ENCODE results near the gene NOTO.
A peak's percentile ranks its signal among the peaks of the same experiment; 100 is the strongest.

The NOTO gene

DNA sequence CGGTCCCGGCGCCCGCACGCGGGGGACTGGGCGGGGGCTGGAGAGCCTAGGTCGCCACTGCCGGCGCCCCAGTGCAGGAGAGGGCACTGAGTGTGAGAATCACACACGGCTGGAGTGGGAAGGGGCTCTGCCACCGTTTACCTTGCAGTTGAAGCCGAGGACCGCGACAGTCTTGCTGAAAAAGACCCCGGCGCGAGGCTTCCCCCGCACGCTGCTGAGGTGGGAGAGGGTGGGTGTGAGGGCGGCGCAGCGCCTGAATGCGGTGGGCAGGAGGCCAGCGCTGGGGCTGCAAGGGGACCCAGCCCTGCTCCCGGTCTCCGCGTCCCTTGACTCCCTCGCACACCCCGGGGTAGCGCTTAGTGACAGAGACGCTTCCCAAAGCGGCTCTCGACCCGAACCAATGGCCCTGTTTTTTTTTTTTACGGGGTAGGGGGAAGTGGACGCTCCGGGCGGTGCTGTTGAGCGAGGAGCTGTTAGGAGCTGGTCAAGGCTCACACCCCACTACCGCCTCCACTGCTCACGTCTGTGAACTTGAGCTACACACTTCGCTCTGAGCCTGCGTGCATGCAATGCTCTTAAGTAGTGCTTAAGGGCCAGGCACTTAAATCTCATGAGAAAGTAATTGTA is 794 bp downstream of the NOTO start:
- DNase-seq = no peak

GRCh38 chr2:73205611-73206010 is 3.2 kb downstream of the NOTO start:
- DNase-seq = no peak

DNA sequence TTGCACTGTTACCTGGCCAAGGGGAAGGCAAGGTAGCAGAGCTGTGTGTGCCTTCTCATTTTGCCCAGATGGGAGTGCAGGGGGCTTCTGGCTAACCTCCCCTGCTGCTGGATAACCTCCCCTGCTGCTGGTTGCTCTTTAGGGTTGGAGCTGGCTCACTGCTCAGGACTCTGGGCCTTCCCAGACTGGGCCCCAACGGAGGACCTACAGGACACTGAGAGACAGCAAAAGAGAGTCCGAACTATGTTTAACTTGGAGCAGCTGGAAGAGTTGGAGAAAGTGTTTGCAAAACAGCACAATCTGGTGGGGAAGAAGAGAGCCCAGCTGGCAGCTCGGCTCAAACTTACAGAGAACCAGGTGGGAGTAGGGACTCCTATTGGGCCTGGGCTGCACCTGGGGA is 5.9 kb downstream of the NOTO start:
- DNase-seq = no peak

- DNase-seq = no peak
Observed at GRCh38 chr2:73210019-73210418, 7.6 kb downstream of the NOTO start.

DNA sequence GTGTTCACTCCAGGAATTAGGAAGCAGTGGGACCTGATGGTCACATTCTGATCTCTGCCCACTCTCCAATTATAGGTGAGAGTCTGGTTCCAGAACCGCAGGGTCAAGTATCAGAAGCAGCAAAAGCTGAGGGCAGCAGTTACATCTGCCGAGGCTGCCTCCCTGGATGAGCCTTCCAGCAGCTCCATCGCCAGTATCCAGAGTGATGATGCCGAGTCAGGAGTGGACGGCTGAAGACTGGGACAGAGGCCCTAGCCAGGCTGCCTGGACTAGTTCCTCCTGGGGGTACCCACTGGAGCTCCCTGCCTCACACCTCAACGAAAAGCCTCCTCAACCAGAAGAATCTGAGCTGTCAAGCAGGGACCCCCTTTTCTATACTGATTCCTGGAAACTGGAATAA is 8.3 kb downstream of the NOTO start:
- DNase-seq = no peak

DNA sequence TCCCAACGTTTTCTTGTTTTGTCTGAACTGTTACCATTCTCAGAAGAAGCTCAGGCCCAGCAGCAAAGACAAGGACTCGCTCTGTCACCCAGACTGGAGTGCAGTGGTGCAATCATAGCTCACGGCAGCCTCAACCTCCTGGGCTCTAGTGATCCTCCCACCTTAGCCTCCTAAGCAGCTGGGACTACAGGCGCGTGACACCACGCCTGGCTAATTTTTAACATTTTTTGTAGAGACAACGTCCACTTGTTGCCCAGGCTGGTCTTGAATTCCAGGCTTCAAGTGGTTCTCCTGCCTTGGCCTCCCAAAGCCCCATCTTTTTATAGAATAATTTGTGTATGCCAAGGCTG is 9.7 kb downstream of the NOTO start:
- no peak for DNase-seq

DNA sequence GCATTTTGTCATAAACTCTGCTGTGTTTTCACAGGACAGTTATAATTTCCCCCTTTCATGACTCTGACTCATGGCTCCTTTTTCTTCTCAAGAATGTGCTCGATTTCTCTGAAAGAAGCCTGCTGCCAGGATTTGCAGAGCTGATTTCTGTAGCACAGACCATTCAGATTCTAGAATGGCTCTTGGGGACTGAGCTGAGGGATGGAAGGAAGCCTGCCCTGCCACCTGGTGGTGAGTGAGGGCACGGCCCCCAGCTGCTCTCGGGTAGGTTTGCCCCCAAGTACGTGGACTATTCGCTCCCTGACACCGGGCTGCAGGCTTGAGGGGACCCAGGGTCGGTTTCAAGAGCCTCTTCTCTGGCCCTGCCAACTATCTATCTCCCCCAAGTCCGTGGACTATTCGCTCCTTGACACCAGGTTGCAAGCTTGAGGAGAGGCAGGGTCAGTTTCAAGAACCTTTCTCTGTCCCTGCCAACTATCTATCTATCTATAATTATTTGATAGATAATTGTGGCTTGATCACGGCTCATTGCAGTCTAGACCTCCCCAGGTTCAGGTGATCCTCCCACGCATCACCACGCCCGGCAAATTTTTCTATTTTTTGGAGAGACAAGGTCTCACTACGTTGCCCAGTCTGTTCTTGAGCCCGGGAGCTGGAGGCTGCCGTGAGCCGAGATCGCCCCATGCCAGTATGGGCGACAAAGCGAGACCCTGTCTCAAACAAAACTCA is 10.2 kb downstream of the NOTO start:
- peak; percentile 70 to 71 for DNase-seq

DNA sequence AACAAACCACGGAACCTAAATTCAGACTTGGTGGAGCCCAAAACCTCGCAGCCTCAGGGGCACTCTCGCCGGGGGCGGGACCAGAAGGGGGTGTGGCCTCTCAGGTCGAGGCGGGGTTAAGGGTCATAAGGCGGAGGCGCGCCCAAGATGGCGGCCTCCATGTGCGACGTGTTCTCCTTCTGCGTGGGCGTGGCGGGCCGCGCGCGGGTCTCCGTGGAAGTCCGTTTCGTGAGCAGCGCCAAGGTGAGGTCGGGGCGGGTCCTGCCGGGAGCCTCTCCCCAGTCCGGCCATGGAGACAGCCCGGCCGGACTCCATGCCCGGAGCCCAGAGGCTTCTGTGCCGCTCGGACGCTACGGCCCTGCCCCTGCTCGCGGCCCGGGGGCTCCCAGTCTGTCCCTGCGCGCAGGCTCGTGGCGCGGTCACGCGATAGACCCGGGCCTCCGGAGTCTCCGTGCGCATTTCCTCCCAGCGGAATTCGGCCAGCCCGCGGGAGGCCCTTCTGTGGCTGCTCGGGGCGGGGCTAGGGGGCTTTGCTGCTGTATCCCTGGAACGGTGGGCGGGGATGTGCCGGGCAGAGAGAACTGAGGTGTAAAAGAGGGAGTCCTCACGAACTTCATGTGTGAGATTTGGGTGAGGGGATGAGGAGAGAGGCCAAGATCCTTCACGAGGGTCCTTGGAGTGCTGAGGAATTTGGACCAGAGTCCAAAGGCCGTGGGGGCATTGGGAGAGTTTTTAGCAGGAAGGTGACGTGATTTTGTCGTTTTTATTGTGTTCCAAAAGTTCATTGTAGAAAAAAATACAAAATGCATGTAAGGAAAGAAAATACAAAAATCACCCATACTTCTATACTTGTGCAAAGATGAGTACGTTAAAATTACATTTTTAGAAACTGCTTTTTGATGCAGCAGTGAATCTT is 12.0 kb downstream of the NOTO start, which contains the start of gene SMYD5:
TSS of gene SMYD5 (plus strand) at position 126 of the 916 bp plus-strand sequence. CDS start at position 148, 22 bp downstream.
- peak; percentile 63 to 73 for DNase-seq

DNA sequence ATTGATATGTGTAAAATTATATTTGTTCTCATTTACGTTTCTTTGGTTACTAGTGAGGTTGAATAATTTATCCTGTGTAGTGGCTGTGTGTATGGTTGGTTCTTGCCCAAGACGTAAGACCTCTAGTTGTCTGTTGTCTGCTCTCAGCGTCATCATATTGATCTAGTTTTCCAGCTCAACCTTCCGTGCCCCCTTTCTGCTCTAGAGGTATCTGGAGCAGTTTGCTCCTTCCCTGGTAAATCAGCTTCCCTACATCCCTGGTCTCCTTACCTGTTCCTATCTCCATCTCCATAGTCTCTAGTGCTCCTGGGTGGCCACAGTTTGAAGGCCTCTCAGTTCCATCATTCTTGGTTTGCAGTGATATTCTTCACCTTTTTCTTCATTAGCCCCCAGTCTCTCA is 12.9 kb downstream of the NOTO start:
- no peak for DNase-seq

DNA sequence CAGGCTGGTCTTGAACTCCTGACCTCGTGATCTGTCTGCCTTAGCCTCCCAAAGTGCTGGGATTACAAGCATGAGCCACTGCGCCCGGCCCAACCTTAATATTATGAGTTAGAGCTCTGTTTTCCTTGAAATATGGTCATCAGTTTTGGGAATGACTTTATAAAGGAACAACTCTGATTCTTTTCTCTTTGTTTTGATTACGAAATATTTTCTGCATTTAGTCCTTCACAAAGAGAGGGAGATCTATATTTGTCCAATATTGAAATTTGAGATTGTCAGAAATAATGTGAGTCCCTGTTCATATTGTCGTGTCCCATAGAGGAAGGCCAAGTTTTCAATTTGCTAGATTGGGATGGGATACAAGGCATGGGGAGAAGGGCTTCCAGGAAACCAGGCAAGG is 14.8 kb downstream of the NOTO start:
- DNase-seq = no peak

DNA sequence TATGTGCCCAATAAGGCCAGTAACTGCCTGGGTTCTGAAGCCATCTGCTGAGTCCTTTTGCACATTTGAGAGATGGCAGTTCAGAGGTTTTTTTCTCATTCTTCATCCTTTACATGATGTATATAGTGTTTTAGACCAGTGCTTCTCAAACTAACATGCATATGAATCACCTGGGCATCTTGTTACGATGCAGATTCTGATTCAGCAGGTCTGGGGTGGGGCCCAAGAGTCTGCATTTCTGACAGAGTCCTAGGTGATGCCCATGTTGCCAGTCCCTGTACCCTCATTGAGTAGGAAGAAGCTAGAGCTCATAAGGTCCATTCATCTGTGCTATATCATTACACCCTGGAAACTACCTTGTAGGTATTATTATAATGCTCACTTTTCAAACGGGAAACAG is 15.5 kb downstream of the NOTO start:
- no peak for DNase-seq

- no peak for DNase-seq
Observed at GRCh38 chr2:73218298-73218697, 15.9 kb downstream of the NOTO start.

DNA sequence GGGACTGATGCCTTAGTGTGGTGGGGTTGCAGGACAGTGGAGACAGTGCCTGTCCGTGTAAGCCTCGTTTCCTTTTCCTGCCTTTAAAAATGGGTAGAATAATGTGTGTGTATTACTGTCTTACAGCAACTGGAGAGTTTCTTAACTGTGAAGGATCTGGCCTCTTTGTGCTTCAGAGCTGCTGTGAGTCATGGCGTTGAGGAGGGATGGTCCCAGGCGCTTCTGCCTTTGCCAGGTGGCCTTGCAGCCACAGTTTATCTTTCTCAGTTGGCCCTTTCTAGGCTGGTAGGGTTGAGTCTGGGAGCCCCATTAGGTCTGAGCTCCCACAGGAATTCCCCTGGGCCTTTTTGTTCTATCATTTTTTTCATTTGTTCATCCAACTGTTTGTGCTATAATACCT is 21.4 kb downstream of the NOTO start:
- no peak for DNase-seq

GRCh38 chr2:73225513-73226360 is 23.4 kb downstream of the NOTO start:
- DNase-seq = peak in 1 of 2 experiments; percentile 6

DNA sequence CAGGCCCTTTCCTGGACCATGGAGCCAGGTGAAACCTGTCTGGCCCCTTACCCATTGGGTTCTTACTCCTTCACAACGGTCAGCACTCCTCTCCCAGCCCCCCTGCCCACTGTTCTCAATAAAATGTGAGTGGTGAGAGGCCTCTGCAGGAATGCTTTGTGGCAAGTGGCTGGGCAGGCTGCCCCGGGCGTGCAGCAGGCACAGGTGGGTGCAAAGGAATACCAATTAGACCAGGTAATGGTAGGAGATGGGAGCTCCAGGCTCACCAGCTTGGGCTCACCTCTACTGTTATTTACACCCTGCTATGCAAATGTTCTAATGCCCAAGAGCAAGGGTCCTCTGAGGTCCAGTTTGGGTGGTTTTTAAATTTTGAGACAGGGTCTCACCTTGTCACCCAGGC is 24.7 kb downstream of the NOTO start:
- DNase-seq = no peak

GRCh38 chr2:73228631-73229030 is 26.3 kb downstream of the NOTO start:
- DNase-seq = no peak

DNA sequence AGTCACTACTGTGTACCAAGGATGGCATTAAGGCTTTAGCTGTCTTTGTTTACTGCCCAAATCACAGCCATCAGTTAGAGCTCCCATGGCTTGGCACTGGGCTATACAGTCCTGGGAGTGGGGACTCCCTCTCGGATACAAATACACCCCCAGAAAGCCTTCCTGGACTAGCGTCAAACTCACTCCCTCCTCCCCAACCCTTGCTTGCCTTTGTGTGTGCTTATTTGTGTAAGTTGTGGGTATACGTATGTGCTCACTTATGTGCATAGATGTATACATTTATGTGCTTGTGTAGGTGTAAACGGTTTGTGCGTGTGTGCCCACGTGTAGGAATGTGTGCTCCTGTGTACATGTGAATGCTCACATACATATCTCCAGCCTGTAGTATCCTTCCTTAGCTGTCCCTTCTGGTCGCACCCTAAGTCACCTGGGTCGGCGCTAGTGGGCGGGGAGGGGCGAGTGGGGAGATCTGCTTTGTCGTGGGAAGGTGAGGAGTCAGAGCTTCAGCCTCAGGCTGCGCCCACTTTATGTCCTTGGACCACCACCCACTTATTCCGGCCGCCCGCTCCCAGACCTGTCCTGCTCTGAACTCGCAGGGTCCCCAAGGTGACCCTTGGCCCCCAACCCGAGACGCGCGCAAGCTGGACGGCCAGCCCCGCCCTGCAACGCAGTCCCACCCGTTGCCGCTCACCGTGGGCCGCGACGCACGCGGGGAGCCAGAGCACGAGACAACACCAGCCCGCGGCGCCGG is 30.2 kb downstream of the NOTO start:
- DNase-seq = peak; percentile 10 to 20

DNA sequence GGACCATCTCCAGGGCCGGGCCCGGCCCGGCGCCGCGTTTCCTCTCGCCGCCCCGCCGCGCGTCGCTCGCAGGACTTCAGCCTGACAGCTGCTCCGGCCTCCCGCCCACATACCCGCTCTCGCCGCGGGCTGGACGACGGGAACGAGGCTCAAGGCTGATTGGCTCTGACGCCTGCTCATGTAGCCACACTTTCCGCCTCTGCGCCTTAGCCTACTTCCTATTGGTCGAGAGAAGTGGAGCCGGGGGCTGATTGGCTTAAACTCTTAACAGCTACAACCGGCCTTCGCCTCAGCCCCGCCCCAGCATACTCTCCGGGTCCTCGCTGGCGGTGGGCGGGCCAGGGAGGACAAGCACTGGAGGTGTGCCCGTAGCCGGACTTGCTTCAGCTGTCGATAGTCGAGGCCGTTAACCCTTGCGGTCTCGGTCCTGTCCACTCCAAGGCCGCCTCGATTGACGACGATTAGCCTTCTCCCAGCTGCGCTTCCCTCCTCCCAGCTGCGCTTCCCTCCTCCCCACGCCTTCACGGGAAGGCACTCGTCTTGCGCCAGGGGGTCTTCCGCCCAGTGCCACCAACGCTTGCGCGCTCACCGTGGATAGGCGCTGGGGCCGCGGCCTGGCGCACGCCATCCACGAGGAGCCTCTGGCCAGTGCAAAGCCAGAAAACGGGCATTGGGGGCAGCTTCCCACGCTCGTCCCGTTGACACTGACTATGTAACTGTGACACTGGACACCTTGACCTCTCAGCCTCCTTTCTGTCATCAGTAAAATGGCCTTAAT is 31.0 kb downstream of the NOTO start, which contains the start of gene PRADC1:
TSS of gene PRADC1 (minus strand) at position 86 of the 778 bp plus-strand sequence. CDS start at position 7, 79 bp downstream.
- DNase-seq = peak; percentile 99

DNA sequence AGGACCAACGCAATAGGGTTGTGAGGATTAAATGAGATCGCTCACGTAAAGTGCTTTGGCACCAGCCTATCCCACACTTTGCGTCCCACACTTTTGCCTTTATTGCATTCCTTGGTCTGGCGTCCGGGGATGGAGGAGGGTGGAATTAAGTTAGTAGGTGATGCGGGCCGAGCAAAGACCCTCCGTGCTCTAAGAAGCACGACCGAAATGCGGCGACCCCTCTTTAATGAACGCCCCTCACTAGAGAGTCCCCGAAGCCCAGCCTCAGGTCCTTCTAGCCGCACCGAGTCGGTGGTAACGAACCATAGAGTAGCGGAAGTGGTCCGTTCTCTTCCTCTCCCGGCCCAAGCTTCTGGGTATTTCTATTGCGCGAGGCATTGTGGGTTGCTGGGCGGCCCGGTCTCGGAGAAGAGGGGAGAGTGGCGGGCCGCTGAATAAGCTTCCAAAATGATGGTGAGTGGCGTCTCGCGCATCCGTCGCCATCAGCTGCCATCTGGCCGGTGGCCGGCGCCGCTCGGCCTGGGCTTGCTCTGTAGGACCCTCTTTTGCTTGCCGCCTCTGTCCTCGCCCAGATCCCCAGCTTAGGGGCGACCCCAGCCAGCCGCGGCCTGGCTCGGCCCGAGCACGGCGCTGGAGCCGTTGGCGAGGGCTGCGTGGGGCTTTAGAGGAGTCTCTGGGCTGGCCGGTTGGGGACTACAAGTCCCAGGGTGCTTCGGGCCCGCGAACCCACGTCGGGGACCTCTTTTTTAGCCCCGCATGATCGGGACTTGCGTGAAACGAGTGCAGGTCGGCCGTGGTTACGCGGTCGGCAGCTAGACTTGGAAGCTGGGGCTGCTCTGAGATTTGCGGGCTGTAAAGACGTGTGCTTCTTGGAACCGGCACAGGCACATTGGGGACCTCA is 31.8 kb downstream of the NOTO start, which contains the start of gene CCT7:
TSS of gene CCT7 (plus strand) at position 377 of the 901 bp plus-strand sequence. CDS start at position 448, 71 bp downstream.
- DNase-seq = peak; percentile 78 to 94

Data from AML-193 (cell line).